Activated CD4-positive, alpha-beta T cell treated with anti-CD3 and anti-CD28 coated beads, Interleukin-2, amount 10 ng/mL, durations not matched to agents 24 days and 14 days (primary cell): ENCODE data around the gene RPGRIP1. TPM values are rescaled to one million over a fixed set of nuclear protein-coding genes. Genes with fewer than 3 reads are reported as not detected.

ENCODE experiments used
- DNase-seq: peaks from one replicate; pipeline ENCODE4 v3.0.0; 2022
- H3K27ac Mint-ChIP-seq: one replicate; pipeline ENCODE4 v1.8.0; 2022; ENCODE audit warnings: mild to moderate bottlenecking, mixed read lengths
- H3K27me3 Mint-ChIP-seq: one replicate; pipeline ENCODE4 v1.8.0; 2022; ENCODE audit warnings: mixed read lengths
- H3K36me3 Mint-ChIP-seq: one replicate; pipeline ENCODE4 v1.8.0; 2022; ENCODE audit warnings: low read depth, mild to moderate bottlenecking, mixed read lengths
- H3K4me1 Mint-ChIP-seq: one replicate; pipeline ENCODE4 v1.8.0; 2021; ENCODE audit warnings: mixed read lengths
- H3K4me3 Mint-ChIP-seq: one replicate; pipeline ENCODE4 v1.8.0; 2022; ENCODE audit warnings: mild to moderate bottlenecking, moderate library complexity, mixed read lengths
- H3K9me3 Mint-ChIP-seq: one replicate; pipeline ENCODE4 v1.8.0; 2021; ENCODE audit warnings: mixed read lengths
- intact Hi-C: fragments of 100-400 bp; cut with micrococcal nuclease; formaldehyde crosslinking; loops from one replicate; pipeline ENCODE4 v1.15.1; 2023
- total RNA-seq: library from RNA; stranded (reverse); gene quantifications from 2 replicates; pipeline ENCODE4 v1.2.3, GENCODE V29; 2022

RPGRIP1 gene
- total RNA-seq, 1 donor from 2014 or later: not detected

- Mint-ChIP-seq H3K4me1 (peaks cover 5% of the 10 kb centered on the region), H3K9me3 (no peaks in the 10 kb centered on the region), H3K4me3 (no peak overlapping the region), H3K27me3 (peaks cover 18% of the 10 kb centered on the region), H3K27ac (no peak overlapping the region), H3K36me3 (no peaks in the 10 kb centered on the region)
- intact Hi-C loops: no loop called here
- no peak for DNase-seq
Measured at GRCh38 chr14:21322716-21323115, 42.8 kb downstream of the RPGRIP1 start.

- Mint-ChIP-seq H3K9me3 (no peaks in the 10 kb centered on the region), H3K36me3 (no peaks in the 10 kb centered on the region), H3K4me1 (no peaks in the 10 kb centered on the region), H3K27me3 (peaks cover 8% of the 10 kb centered on the region), H3K27ac (no peak overlapping the region), H3K4me3 (no peak overlapping the region)
- intact Hi-C loops: no loop called here
- no peak for DNase-seq
Measured at GRCh38 chr14:21326972-21327371, 47.1 kb downstream of the RPGRIP1 start.

Other genes with a start within 250 kb of the RPGRIP1 start
- gene TPPP2, start 249.9 kb upstream of the RPGRIP1 start, total RNA-seq: not detected in 2 replicates
- gene RNASE13, start 245.3 kb upstream of the RPGRIP1 start, total RNA-seq: not detected in 2 replicates
- not detected in 2 replicates for gene RNASE7, start 237.7 kb upstream of the RPGRIP1 start, total RNA-seq
- gene RNASE8, start 222.3 kb upstream of the RPGRIP1 start, total RNA-seq: not detected in 2 replicates
- gene ARHGEF40, start 209.8 kb upstream of the RPGRIP1 start, total RNA-seq: not detected in 2 replicates
- gene ZNF219, start 181.4 kb upstream of the RPGRIP1 start, total RNA-seq: 6.5 and 8.3 TPM in 2 replicates
- not detected in 2 replicates for gene TMEM253, start 179.0 kb upstream of the RPGRIP1 start, total RNA-seq
- gene OR5AU1, start 124.0 kb upstream of the RPGRIP1 start, total RNA-seq: not detected in 2 replicates
- gene HNRNPC, start 10.6 kb upstream of the RPGRIP1 start, total RNA-seq: 1,009 and 1,054 TPM in 2 replicates
- gene SUPT16H, start 103.9 kb downstream of the RPGRIP1 start, total RNA-seq: 170 and 174 TPM in 2 replicates
- 104 and 115 TPM in 2 replicates for gene CHD8, start 176.0 kb downstream of the RPGRIP1 start, total RNA-seq
- 26.5 and 30.1 TPM in 2 replicates for gene RAB2B, start 196.9 kb downstream of the RPGRIP1 start, total RNA-seq
- 75.9 and 82.8 TPM in 2 replicates for gene TOX4, start 197.1 kb downstream of the RPGRIP1 start, total RNA-seq
- gene METTL3, start 231.3 kb downstream of the RPGRIP1 start, total RNA-seq: 72.9 and 81.7 TPM in 2 replicates
- 1.6 and 1.7 TPM in 2 replicates for gene SALL2, start 246.3 kb downstream of the RPGRIP1 start, total RNA-seq